IMR-90 (cell line): ENCODE results near the gene KCNAB2. TPM values are rescaled to one million over a fixed set of nuclear protein-coding genes. Genes with fewer than 3 reads are reported as not detected.

ENCODE experiments used
- ATAC-seq: fragments of 200-7000 bp; cut with Tn5 transposase; 2 replicates; pipeline ENCODE4 v1.9.1; 2020; ENCODE audit warnings: low read depth, mild to moderate bottlenecking, moderate library complexity
- BruUV-seq: library from RNA; stranded (reverse); fragments of 400-500 nt; replicated peaks from 2 replicates; lab custom pipeline; 2021; lab: Mats Ljungman, UMichigan
- CTCF ChIA-PET: fragments of 300-600 bp; formaldehyde crosslinking; extraction: SDS; loops from one replicate; lab custom pipeline; 2021; ENCODE audit warnings: antibody characterized with exemption; lab: Yijun Ruan, JAX
- POLR2A ChIA-PET: fragments of 300-600 bp; sonication (Branson Sonifier 250); formaldehyde crosslinking; loops from one replicate; lab custom pipeline; 2022; ENCODE audit warnings: antibody characterized with exemption; ENCODE audit not compliant: unreplicated experiment; lab: Charles Lee
- DNase-seq: peaks from one replicate; pipeline ENCODE4 v3.0.0; 2013
- H2AFZ ChIP-seq: replicated peaks from 2 replicates; pipeline ENCODE3; 2013; ENCODE audit warnings: low read length, mild to moderate bottlenecking; ENCODE audit not compliant: poor library complexity
- H2AK5ac ChIP-seq: 2 replicates; pipeline ENCODE4 v1.6.1; 2013; ENCODE audit warnings: low read depth, low read length, inconsistent platforms
- H2AK9ac ChIP-seq: replicated peaks from 2 replicates; pipeline ENCODE3; 2013; ENCODE audit warnings: mild to moderate bottlenecking, low read depth, low read length, moderate library complexity; ENCODE audit not compliant: poor library complexity
- H2BK120ac ChIP-seq: 2 replicates; pipeline ENCODE4 v1.6.1; 2013; ENCODE audit warnings: low read depth, low read length, inconsistent platforms
- H2BK15ac ChIP-seq: 3 replicates; pipeline ENCODE4 v1.6.1; 2013; ENCODE audit warnings: low read depth, low read length, inconsistent platforms
- H2BK20ac ChIP-seq: 2 replicates; pipeline ENCODE4 v1.6.1; 2013; ENCODE audit warnings: low read depth, mild to moderate bottlenecking, inconsistent platforms, low read length, moderate library complexity
- H2BK5ac ChIP-seq: 2 replicates; pipeline ENCODE4 v1.6.1; 2013; ENCODE audit warnings: mild to moderate bottlenecking, low read depth, low read length, inconsistent platforms; ENCODE audit not compliant: poor library complexity, severe bottlenecking
- H3K14ac ChIP-seq: replicated peaks from 2 replicates; pipeline ENCODE4 v1.6.1; 2013; ENCODE audit warnings: low read depth, low read length, inconsistent platforms
- H3K18ac ChIP-seq: 2 replicates; pipeline ENCODE4 v1.6.1; 2013; ENCODE audit warnings: low read depth, low read length, control low read depth
- H3K23ac ChIP-seq: 2 replicates; pipeline ENCODE4 v1.6.1; 2013; ENCODE audit warnings: low read depth, low read length, inconsistent platforms
- H3K27ac ChIP-seq: 2 replicates; pipeline ENCODE4 v1.5.1; 2013; ENCODE audit warnings: mild to moderate bottlenecking, control low read depth, low read length; ENCODE audit not compliant: insufficient read depth
- H3K27me3 ChIP-seq: 2 replicates; pipeline ENCODE4 v1.6.1; 2013; ENCODE audit warnings: low read length; ENCODE audit not compliant: control insufficient read depth, insufficient read depth
- H3K36me3 ChIP-seq: 2 replicates; pipeline ENCODE4 v1.6.1; 2013; ENCODE audit warnings: low read length, mixed read lengths; ENCODE audit not compliant: control insufficient read depth, insufficient read depth
- H3K4ac ChIP-seq: 2 replicates; pipeline ENCODE4 v1.6.1; 2013; ENCODE audit warnings: low read depth, low read length, inconsistent platforms
- H3K4me1 ChIP-seq: 2 replicates; pipeline ENCODE4 v1.6.1; 2013; ENCODE audit warnings: low read length, mixed read lengths; ENCODE audit not compliant: control insufficient read depth, insufficient read depth
- H3K4me2 ChIP-seq: 2 replicates; pipeline ENCODE4 v1.6.1; 2013; ENCODE audit warnings: low read depth, mild to moderate bottlenecking, control low read depth, low read length, moderate library complexity
- H3K4me3 ChIP-seq: 2 replicates; pipeline ENCODE4 v1.5.1; 2013; ENCODE audit warnings: low read depth, mild to moderate bottlenecking, control low read depth, low read length, moderate library complexity; ENCODE audit not compliant: insufficient read depth
- H3K56ac ChIP-seq: 2 replicates; pipeline ENCODE4 v1.6.1; 2013; ENCODE audit warnings: low read length, inconsistent platforms; ENCODE audit not compliant: insufficient read depth; ENCODE audit errors: extremely low read depth
- H3K79me1 ChIP-seq, 2 experiments: 2 replicates each; pipeline ENCODE4 v1.6.1; 2013; ENCODE audit warnings: low read length in 2 of 2, inconsistent platforms in 1 of 2, low read depth in 1 of 2
- H3K9ac ChIP-seq: 2 replicates; pipeline ENCODE4 v1.6.1; 2013; ENCODE audit warnings: low read depth, low read length, control low read depth
- H3K9me1 ChIP-seq: 2 replicates; pipeline ENCODE4 v1.6.1; 2013; ENCODE audit warnings: low read length, inconsistent platforms; ENCODE audit not compliant: insufficient read depth
- H3K9me3 ChIP-seq: 2 replicates; pipeline ENCODE4 v1.6.1; 2013; ENCODE audit warnings: low read length; ENCODE audit not compliant: control insufficient read depth, insufficient read depth
- H4K20me1 ChIP-seq: 2 replicates; pipeline ENCODE4 v1.6.1; 2013; ENCODE audit warnings: low read length, inconsistent platforms; ENCODE audit not compliant: insufficient read depth
- H4K5ac ChIP-seq: 2 replicates; pipeline ENCODE4 v1.6.1; 2013; ENCODE audit warnings: mild to moderate bottlenecking, low read depth, low read length, control low read depth
- H4K8ac ChIP-seq, 2 experiments: 2 replicates each; pipeline ENCODE4 v1.6.1; 2013; ENCODE audit warnings: low read depth in 2 of 2, low read length in 2 of 2, control low read depth in 1 of 2, inconsistent platforms in 1 of 2
- H4K91ac ChIP-seq: 2 replicates; pipeline ENCODE4 v1.6.1; 2013; ENCODE audit warnings: low read depth, low read length, inconsistent platforms; ENCODE audit not compliant: insufficient read depth
- CEBPB ChIP-seq: IDR thresholded peaks from 2 replicates; pipeline ENCODE4 v1.6.1; 2012; ENCODE audit warnings: low read depth, low read length, improper control_type of control experiment
- ELK1 ChIP-seq: fragments of 150-350 bp; IDR thresholded peaks from 2 replicates; pipeline ENCODE4 v1.6.1; 2016; ENCODE audit warnings: low read depth, mild to moderate bottlenecking, low read length, moderate library complexity, borderline replicate concordance
- POLR2A ChIP-seq: IDR thresholded peaks from 2 replicates; pipeline ENCODE4 v1.6.1; 2012; ENCODE audit warnings: mild to moderate bottlenecking, low read depth, low read length
- RCOR1 ChIP-seq: IDR thresholded peaks from 2 replicates; pipeline ENCODE4 v1.6.1; 2012; ENCODE audit warnings: mild to moderate bottlenecking, low read length, improper control_type of control experiment; ENCODE audit not compliant: insufficient replicate concordance
- RFX5 ChIP-seq: IDR thresholded peaks from 2 replicates; pipeline ENCODE4 v1.8.0; 2012; ENCODE audit warnings: low read depth, mild to moderate bottlenecking, low read length, moderate library complexity
- SMC3 ChIP-seq: fragments of 150-350 bp; IDR thresholded peaks from 2 replicates; pipeline ENCODE4 v1.6.1; 2016; ENCODE audit warnings: low read depth, mild to moderate bottlenecking, antibody characterized with exemption, low read length, moderate library complexity
- WGBS, 2 experiments: methylation state at CpG; one replicate each; pipeline versions ENCODE4 v1.1.5 to v1.1.7; 2013; ENCODE audit warnings: missing lambda C conversion rate in 2 of 2; ENCODE audit not compliant: insufficient read length in 1 of 2; ENCODE audit errors: extremely low coverage in 2 of 2; 5-methylcytosine and 5-hydroxymethylcytosine counted together
- dilution Hi-C: fragments of 300-500 bp; cut with HindIII; formaldehyde crosslinking; loops from one replicate; pipeline ENCODE4 v1.14.3; 2018; ENCODE audit warnings: low sequenced_read_pairs; ENCODE audit not compliant: unreplicated experiment
- in situ Hi-C: fragments of 300-500 bp; cut with MboI; formaldehyde crosslinking; loops from 3 replicates; pipeline ENCODE4 v1.14.3; 2019; ENCODE audit warnings: low sequenced_read_pairs, inconsistent platforms, mixed read lengths
- intact Hi-C: fragments of 100-400 bp; cut with micrococcal nuclease; formaldehyde crosslinking; loops from 2 replicates; pipeline ENCODE4 v1.10.0; 2022
- polyA plus RNA-seq, 3 experiments: library from polyadenylated mRNA; depleted of rRNA; stranded (reverse); fragments of >200 nt; gene quantifications; 2 replicates each; pipeline ENCODE4 v1.2.3, GENCODE V29; 2012; ENCODE audit warnings: low replicate concordance in 1 of 3
- total RNA-seq: library from RNA; depleted of rRNA; stranded (reverse); fragments of >200 nt; gene quantifications from 2 replicates; pipeline ENCODE4 v1.2.3, GENCODE V29; 2012

Gene KCNAB2
- total and polyA plus RNA-seq, 2 of the 4 experiments (the other 2 are of a cell fraction): 1.3 to 4.2 TPM

- Histone ChIP-seq H3K4ac (no peak overlapping the region), H2AK5ac (no peak overlapping the region), H2AFZ (no peak overlapping the region), H3K27me3 (peaks cover 7% of the 10 kb centered on the region; the same call in 1 of the 2 replicates), H2BK15ac (no peak overlapping the region), H3K36me3 (no peaks in the 10 kb centered on the region), H3K18ac (no peak overlapping the region), H4K20me1 (no peaks in the 10 kb centered on the region), H2BK20ac (no peak overlapping the region), H3K9me1 (no peaks in the 10 kb centered on the region), H2BK5ac (no peak overlapping the region), H3K4me1 (peaks cover 4% of the 10 kb centered on the region), H3K79me1 (no peaks in the 10 kb centered on the region), H2BK120ac (no peak overlapping the region), H3K4me3 (no peak overlapping the region), H4K8ac (no peak overlapping the region), H2AK9ac (no peak overlapping the region), H3K27ac (no peak overlapping the region), H4K91ac (no peak overlapping the region), H3K14ac (no peak overlapping the region), H3K9me3 (peaks cover 4% of the 10 kb centered on the region), H3K56ac (no peak overlapping the region), H3K9ac (no peak overlapping the region), H3K23ac (no peak overlapping the region), H3K4me2 (no peak overlapping the region), H4K5ac (no peak overlapping the region)
- TF ChIP-seq RCOR1 (no peak), POLR2A (no peak), RFX5 (no peak), CEBPB (no peak), SMC3 (no peak), ELK1 (no peak)
- ChIA-PET CTCF (interaction anchor here (0.8 kb wide), 1 partner anchor 90 kb away, joined by 3 read pairs; no protein-coding TSS in a partner anchor), POLR2A (no interaction called here)
- ATAC-seq (no peak), DNase-seq (no peak)
- WGBS, 2 experiments: no CpG with 5 or more reads among the region's 2 CpGs
- intact Hi-C loops (loop anchor here (2.0 to 5.0 kb wide), 2 partner anchors 32 to 80 kb away; partner anchors contain the start of gene RPL22), dilution Hi-C loops (no loop called here), in situ Hi-C loops (no loop called here)
- no TSS peak for BruUV-seq
Observed at GRCh38 chr1:6117064-6117463, 71.4 kb downstream of the KCNAB2 start.
